T-cell (primary cell): Measurements from ENCODE around the gene NDUFB10. TPM values are rescaled to one million over a fixed set of nuclear protein-coding genes. Genes with fewer than 3 reads are reported as not detected.
"Not testable (repeated sequence)": the region's sequence is repeated elsewhere in the genome, so short reads cannot be mapped to it uniquely, and the experiment has no call there.

Source experiments
- ATAC-seq, 4 experiments: fragments of 200-7000 bp in 3 of 4; fragments of 150-1000 bp in 1 of 4; cut with Tn5 transposase; replicated peaks in 1 of 4; 1 replicate in 3 of 4; 2 replicates in 1 of 4; pipeline ENCODE4 v1.10.0; 2021; ENCODE audit warnings: moderate library complexity in 3 of 4, mild to moderate bottlenecking in 2 of 4, moderate number of reproducible peaks in 1 of 4
- CTCF ChIA-PET, 2 donors: fragments of 300-600 bp; sonication (Branson Sonifier 250); formaldehyde crosslinking; loops; one replicate each; lab custom pipeline; 2022; ENCODE audit warnings: antibody characterized with exemption in 2 of 2; lab: Charles Lee
- POLR2A ChIA-PET, 2 donors: fragments of 300-600 bp; sonication (Branson Sonifier 250); formaldehyde crosslinking; loops; one replicate each; lab custom pipeline; 2022; ENCODE audit warnings: antibody characterized with exemption in 2 of 2; lab: Charles Lee
- DNase-seq, 35 experiments: peaks; one replicate each; pipeline versions ENCODE4 v3.0.0 to v3.0.0-alpha.2; 2013 to 2023
- H3K27ac ChIP-seq: one replicate; pipeline ENCODE4 v1.5.1; 2013; ENCODE audit warnings: low read length
- H3K27me3 ChIP-seq, 2 experiments: replicated peaks in 1 of 2; 1 replicate in 1 of 2; 2 replicates in 1 of 2; pipeline versions ENCODE4 v1.6.1 to v1.7.0; 2013; ENCODE audit warnings: low read length in 1 of 2, mixed read lengths in 1 of 2; ENCODE audit not compliant: control insufficient read depth in 2 of 2, insufficient read depth in 2 of 2; ENCODE audit errors: extremely low read depth in 1 of 2
- H3K36me3 ChIP-seq, 2 donors: 1 replicate in 1 of 2; 2 replicates in 1 of 2; pipeline versions ENCODE4 v1.6.1 to v1.7.0; 2013; ENCODE audit warnings: low read length in 1 of 2; ENCODE audit not compliant: control insufficient read depth in 2 of 2, insufficient read depth in 1 of 2; ENCODE audit errors: extremely low read depth in 1 of 2
- H3K4me1 ChIP-seq, 2 experiments: 1 replicate in 1 of 2; 2 replicates in 1 of 2; pipeline versions ENCODE4 v1.6.1 to v1.7.0; 2013; ENCODE audit warnings: low read length in 2 of 2, mixed read lengths in 1 of 2; ENCODE audit not compliant: insufficient read depth in 2 of 2, control insufficient read depth in 1 of 2; ENCODE audit errors: extremely low read depth in 1 of 2
- H3K4me3 ChIP-seq, 2 donors: 1 replicate in 1 of 2; 2 replicates in 1 of 2; pipeline versions ENCODE4 v1.5.1 to v1.7.0; 2013; ENCODE audit warnings: mild to moderate bottlenecking in 2 of 2, low read length in 1 of 2, moderate library complexity in 1 of 2; ENCODE audit not compliant: control insufficient read depth in 1 of 2; ENCODE audit errors: extremely low read depth in 1 of 2
- H3K9me3 ChIP-seq: 2 replicates; pipeline ENCODE4 v1.7.0; 2013
- H3K27ac Mint-ChIP-seq, 2 donors: one replicate each; pipeline ENCODE4 v1.8.0; 2020 to 2021; ENCODE audit warnings: mild to moderate bottlenecking in 2 of 2, mixed read lengths in 2 of 2
- H3K27me3 Mint-ChIP-seq, 2 donors: one replicate each; pipeline ENCODE4 v1.8.0; 2021 to 2022; ENCODE audit warnings: mixed read lengths in 2 of 2
- H3K36me3 Mint-ChIP-seq: one replicate; pipeline ENCODE4 v1.8.0; 2021; ENCODE audit warnings: mixed read lengths
- H3K4me1 Mint-ChIP-seq, 3 donors: one replicate each; pipeline ENCODE4 v1.8.0; 2020 to 2022; ENCODE audit warnings: mixed read lengths in 3 of 3, mild to moderate bottlenecking in 1 of 3
- H3K4me3 Mint-ChIP-seq, 3 donors: one replicate each; pipeline ENCODE4 v1.8.0; 2020 to 2022; ENCODE audit warnings: mild to moderate bottlenecking in 3 of 3, mixed read lengths in 3 of 3, moderate library complexity in 3 of 3
- H3K9me3 Mint-ChIP-seq, 3 donors: one replicate each; pipeline ENCODE4 v1.8.0; 2020 to 2022; ENCODE audit warnings: mixed read lengths in 3 of 3
- WGBS: methylation state at CpG from one replicate; pipeline ENCODE4 v1.1.5; 2013; ENCODE audit warnings: missing lambda C conversion rate; ENCODE audit not compliant: insufficient coverage; 5-methylcytosine and 5-hydroxymethylcytosine counted together
- total RNA-seq, 35 experiments: library from RNA in 6 of 35; stranded (reverse) in 6 of 35; fragments of 120-200 nt in 1 of 35; gene quantifications; one replicate each; pipeline versions ENCODE4 v1.2.1 to v1.2.4 and lab custom pipeline; 2013 to 2026

NDUFB10 gene
- total RNA-seq, 5 donors from 2014 or later (not counting 1 experiment from before 2014, with no cell fraction given): 46.3 to 96.5 (median 84.4) TPM

DNA sequence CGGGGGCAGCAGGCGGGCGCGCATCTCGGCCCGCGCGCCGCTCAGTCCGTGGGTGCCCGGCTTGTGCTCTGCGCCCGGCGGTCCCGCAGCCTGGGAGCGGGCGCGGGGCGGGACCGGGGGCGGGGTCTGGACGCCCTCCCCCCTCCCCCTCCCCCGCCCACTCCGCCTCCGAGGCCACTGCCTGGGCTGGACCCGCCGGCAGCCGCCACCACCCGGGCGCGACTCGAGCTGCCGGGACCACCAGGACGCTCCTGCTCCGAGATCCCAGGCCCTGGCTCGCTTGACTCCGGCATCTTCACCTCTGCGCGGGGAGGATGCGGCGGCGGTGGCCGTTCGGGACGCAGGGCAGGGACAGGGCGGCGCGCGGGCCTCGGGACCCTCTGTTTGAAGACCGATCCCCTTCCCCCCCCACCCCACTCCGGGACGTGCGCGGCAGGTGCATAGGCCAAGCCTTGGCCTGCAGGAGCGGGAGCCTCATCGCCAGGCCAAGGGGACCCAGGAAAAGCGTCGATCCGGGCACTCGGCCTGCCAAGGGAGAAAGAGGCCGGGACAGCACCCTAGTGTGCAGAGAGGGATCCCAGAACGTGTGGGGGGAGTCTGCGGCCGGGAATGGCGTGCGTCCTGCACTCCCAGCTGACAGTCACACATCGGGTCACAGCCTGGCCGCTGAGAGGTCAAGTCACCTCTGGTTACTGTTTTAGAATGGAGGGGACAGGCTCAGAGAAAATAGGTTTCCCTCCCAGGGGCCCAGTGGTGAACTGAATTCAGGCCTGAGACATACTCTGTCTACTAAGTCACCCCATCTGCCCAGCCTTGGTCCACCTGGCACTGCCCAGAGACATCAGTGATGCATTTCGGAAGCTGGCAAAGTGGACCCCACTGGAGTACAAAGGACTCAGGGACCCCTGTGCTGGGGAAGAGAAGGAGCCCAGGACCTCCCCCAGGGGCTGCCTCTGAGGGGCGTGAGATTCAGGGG is 40.7 kb upstream of the NDUFB10 start, which contains the start of gene HS3ST6:
TSS of gene HS3ST6 (minus strand) at position 65 of the 976 bp plus-strand sequence. CDS start 92 bp downstream, outside the sequence.
- peaks cover 48 to 68% of the 10 kb centered on the region in 2 donors for H3K27me3 Mint-ChIP-seq
- Histone ChIP-seq H3K4me1 (peaks cover 0 to 10% of the 10 kb centered on the region in 2 experiments), H3K27me3 (peaks cover 12 to 88% of the 10 kb centered on the region in 2 experiments), H3K27ac (no peak within 1 kb of the TSS), H3K9me3 (no peaks in the 10 kb centered on the region), H3K36me3 (no peaks in the 10 kb centered on the region), H3K4me3 (no peak within 1 kb of the TSS)
- no peak within 1 kb of the TSS for H3K4me3 Mint-ChIP-seq
- POLR2A ChIA-PET: no interaction called here
- H3K9me3 Mint-ChIP-seq: no peaks in the 10 kb centered on the region
- H3K27ac Mint-ChIP-seq: no peak within 1 kb of the TSS
- DNase-seq (no peak), ATAC-seq (no peak)
- H3K36me3 Mint-ChIP-seq: no peaks in the 10 kb centered on the region
- 5% methylated on average over 44 of the region's 71 CpGs for WGBS
- CTCF ChIA-PET: no interaction called here
- H3K4me1 Mint-ChIP-seq: peaks cover 0 to 9% (median 0%) of the 10 kb centered on the region in 3 donors

- Histone ChIP-seq H3K9me3 (no peaks in the 10 kb centered on the region), H3K27ac (no peak overlapping the region), H3K4me3 (no peak overlapping the region), H3K27me3 (peaks cover 12 to 88% of the 10 kb centered on the region in 2 experiments), H3K36me3 (no peaks in the 10 kb centered on the region), H3K4me1 (peaks cover 0 to 12% of the 10 kb centered on the region in 2 experiments)
- Mint-ChIP-seq H3K27me3 (peaks cover 48 to 72% of the 10 kb centered on the region in 2 donors), H3K36me3 (no peaks in the 10 kb centered on the region), H3K4me1 (peaks cover 0 to 9% (median 0%) of the 10 kb centered on the region in 3 donors), H3K27ac (no peak overlapping the region), H3K4me3 (no peak overlapping the region), H3K9me3 (no peaks in the 10 kb centered on the region)
- WGBS: 37% methylated on average over 30 of the region's 30 CpGs
- ATAC-seq (no peak), DNase-seq (no peak)
- CTCF ChIA-PET: no interaction called here
- POLR2A ChIA-PET: no interaction called here
These were observed 39.9 kb upstream of the NDUFB10 start for GRCh38 chr16:1919327-1919998.

DNA sequence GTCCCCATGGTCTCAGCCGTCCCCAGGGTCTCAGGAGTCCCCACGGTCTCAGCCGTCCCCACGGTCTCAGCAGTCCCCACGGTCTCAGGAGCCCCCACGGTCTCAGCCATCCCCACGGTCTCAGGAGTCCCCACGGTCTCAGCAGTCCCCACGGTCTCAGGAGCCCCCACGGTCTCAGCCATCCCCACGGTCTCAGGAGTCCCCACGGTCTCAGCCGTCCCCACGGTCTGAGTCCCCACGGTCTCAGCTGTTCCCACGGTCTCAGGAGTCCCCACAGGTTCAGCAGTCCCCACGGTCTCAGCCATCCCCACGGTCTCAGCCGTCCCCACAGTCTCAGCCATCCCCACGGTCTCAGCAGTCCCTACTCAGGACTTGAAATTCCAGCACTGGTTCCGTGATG is 39.2 kb upstream of the NDUFB10 start:
- H3K36me3 ChIP-seq, H3K27ac ChIP-seq, CTCF ChIA-PET, H3K27ac Mint-ChIP-seq, H3K4me3 Mint-ChIP-seq, H3K4me1 Mint-ChIP-seq, H3K36me3 Mint-ChIP-seq, H3K9me3 ChIP-seq, H3K9me3 Mint-ChIP-seq, ATAC-seq, H3K4me3 ChIP-seq, DNase-seq, POLR2A ChIA-PET: not testable (repeated sequence)
- Histone ChIP-seq H3K27me3 (peaks cover 9 to 84% of the 10 kb centered on the region in 2 experiments), H3K4me1 (peaks cover 0 to 12% of the 10 kb centered on the region in 2 experiments)
- 67% methylated on average over 20 of the region's 21 CpGs for WGBS
- H3K27me3 Mint-ChIP-seq: peaks cover 46 to 69% of the 10 kb centered on the region in 2 donors

- Histone ChIP-seq H3K27ac (no peak overlapping the region), H3K36me3 (no peaks in the 10 kb centered on the region), H3K4me3 (no peak overlapping the region), H3K27me3 (peaks cover 8 to 84% of the 10 kb centered on the region in 2 experiments), H3K4me1 (peaks cover 0 to 12% of the 10 kb centered on the region in 2 experiments), H3K9me3 (no peaks in the 10 kb centered on the region)
- Mint-ChIP-seq H3K9me3 (no peaks in the 10 kb centered on the region), H3K36me3 (no peaks in the 10 kb centered on the region), H3K27ac (no peak overlapping the region), H3K4me1 (peaks cover 0 to 9% (median 0%) of the 10 kb centered on the region in 3 donors), H3K4me3 (no peak overlapping the region), H3K27me3 (peaks cover 39 to 63% of the 10 kb centered on the region in 2 donors)
- DNase-seq (no peak), ATAC-seq (no peak)
- ChIA-PET POLR2A (no interaction called here), CTCF (no interaction called here)
- WGBS: 30% methylated on average over 8 of the region's 15 CpGs
These were observed 38.6 kb upstream of the NDUFB10 start for GRCh38 chr16:1920727-1921171.

DNA sequence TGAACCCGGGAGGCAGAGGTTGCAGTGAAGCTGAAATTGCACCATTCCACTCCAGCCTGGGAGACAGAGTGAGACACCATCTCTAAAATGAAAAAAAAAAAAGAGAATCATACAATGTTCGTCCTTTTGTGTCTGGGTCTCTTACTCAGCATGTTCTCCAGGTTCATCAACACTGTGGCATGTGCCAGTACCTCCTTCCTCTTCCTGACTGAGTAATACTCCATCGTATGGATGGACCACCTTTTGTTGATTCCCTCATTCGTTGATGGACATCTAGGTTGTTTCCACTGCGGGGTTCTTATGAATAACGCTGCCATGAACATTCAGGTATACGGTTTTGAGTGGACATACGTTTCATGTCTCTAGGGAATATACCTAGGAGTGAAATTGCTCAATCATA is 37.0 kb upstream of the NDUFB10 start:
- Mint-ChIP-seq H3K9me3 (no peaks in the 10 kb centered on the region), H3K36me3 (no peaks in the 10 kb centered on the region), H3K4me3 (no peak overlapping the region), H3K4me1 (peaks cover 0 to 5% (median 0%) of the 10 kb centered on the region in 3 donors), H3K27me3 (peaks cover 26 to 47% of the 10 kb centered on the region in 2 donors), H3K27ac (no peak overlapping the region)
- Histone ChIP-seq H3K27me3 (peaks cover 3 to 68% of the 10 kb centered on the region in 2 experiments), H3K4me1 (peaks cover 0 to 12% of the 10 kb centered on the region in 2 experiments), H3K27ac (no peak overlapping the region), H3K9me3 (no peaks in the 10 kb centered on the region), H3K4me3 (no peak overlapping the region), H3K36me3 (no peaks in the 10 kb centered on the region)
- CTCF ChIA-PET: no interaction called here
- ATAC-seq (no peak), DNase-seq (no peak)
- WGBS: 96% methylated on average over 3 of the region's 8 CpGs
- POLR2A ChIA-PET: no interaction called here
